ENCODE data around the gene ALOX12B.

Gene ALOX12B

GRCh38 chr17:8087075-8087951, at the start of gene ALOX12B:
ALOX12B (minus strand) TSS chr17:8087716; CDS start chr17:8087442, 274 bp downstream.
- DNase-seq (ENCODE audit: low read depth): no peak
- H3K4me3 ChIP-seq (ENCODE audit: low read length): no peak within 1 kb of the TSS
- no peak for TF ChIP-seq CTCF (IDR thresholded peaks at IDR 0.05; ENCODE audit: insufficient read depth, low read depth, low read length, missing control alignments)

GRCh38 chr17:8133941-8134340, 46.4 kb upstream of the ALOX12B start:
- no peak overlapping the region for H3K4me3 ChIP-seq (ENCODE audit: low read length)
- TF ChIP-seq CTCF (IDR thresholded peaks at IDR 0.05; ENCODE audit: insufficient read depth, low read depth, low read length, missing control alignments): no peak
- DNase-seq (ENCODE audit: low read depth): no peak

GRCh38 chr17:8133399-8133798, 45.9 kb upstream of the ALOX12B start:
- no peak for DNase-seq (ENCODE audit: low read depth)
- no peak for TF ChIP-seq CTCF (IDR thresholded peaks at IDR 0.05; ENCODE audit: insufficient read depth, low read depth, low read length, missing control alignments)
- no peak overlapping the region for H3K4me3 ChIP-seq (ENCODE audit: low read length)

GRCh38 chr17:8131844-8132441, 44.4 kb upstream of the ALOX12B start:
- peak; percentile 63 for DNase-seq (ENCODE audit: low read depth)
- H3K4me3 ChIP-seq (ENCODE audit: low read length): no peak overlapping the region
- no peak for TF ChIP-seq CTCF (IDR thresholded peaks at IDR 0.05; ENCODE audit: insufficient read depth, low read depth, low read length, missing control alignments)

- DNase-seq (ENCODE audit: low read depth): no peak
- no peak for TF ChIP-seq CTCF (IDR thresholded peaks at IDR 0.05; ENCODE audit: insufficient read depth, low read depth, low read length, missing control alignments)
- no peak overlapping the region for H3K4me3 ChIP-seq (ENCODE audit: low read length)
Observed at GRCh38 chr17:8128125-8128784, 40.7 kb upstream of the ALOX12B start.

- peak overlapping the region; percentile 80 for H3K4me3 ChIP-seq (ENCODE audit: low read length)
- TF ChIP-seq CTCF (IDR thresholded peaks at IDR 0.05; ENCODE audit: insufficient read depth, low read depth, low read length, missing control alignments): no peak
- DNase-seq (ENCODE audit: low read depth): no peak
Observed at GRCh38 chr17:8126491-8127066, 39.1 kb upstream of the ALOX12B start.

All from epithelial cell of esophagus (primary cell).